CD1c-positive myeloid dendritic cell (primary cell): ENCODE results near the gene TMEM239.
"Not testable (repeated sequence)": the region's sequence is repeated elsewhere in the genome, so short reads cannot be mapped to it uniquely, and the experiment has no call there.

ENCODE experiments used
- DNase-seq: peaks from one replicate; pipeline ENCODE4 v3.0.0-alpha.2; 2016; ENCODE audit errors: extremely low spot score

TMEM239 gene

DNA sequence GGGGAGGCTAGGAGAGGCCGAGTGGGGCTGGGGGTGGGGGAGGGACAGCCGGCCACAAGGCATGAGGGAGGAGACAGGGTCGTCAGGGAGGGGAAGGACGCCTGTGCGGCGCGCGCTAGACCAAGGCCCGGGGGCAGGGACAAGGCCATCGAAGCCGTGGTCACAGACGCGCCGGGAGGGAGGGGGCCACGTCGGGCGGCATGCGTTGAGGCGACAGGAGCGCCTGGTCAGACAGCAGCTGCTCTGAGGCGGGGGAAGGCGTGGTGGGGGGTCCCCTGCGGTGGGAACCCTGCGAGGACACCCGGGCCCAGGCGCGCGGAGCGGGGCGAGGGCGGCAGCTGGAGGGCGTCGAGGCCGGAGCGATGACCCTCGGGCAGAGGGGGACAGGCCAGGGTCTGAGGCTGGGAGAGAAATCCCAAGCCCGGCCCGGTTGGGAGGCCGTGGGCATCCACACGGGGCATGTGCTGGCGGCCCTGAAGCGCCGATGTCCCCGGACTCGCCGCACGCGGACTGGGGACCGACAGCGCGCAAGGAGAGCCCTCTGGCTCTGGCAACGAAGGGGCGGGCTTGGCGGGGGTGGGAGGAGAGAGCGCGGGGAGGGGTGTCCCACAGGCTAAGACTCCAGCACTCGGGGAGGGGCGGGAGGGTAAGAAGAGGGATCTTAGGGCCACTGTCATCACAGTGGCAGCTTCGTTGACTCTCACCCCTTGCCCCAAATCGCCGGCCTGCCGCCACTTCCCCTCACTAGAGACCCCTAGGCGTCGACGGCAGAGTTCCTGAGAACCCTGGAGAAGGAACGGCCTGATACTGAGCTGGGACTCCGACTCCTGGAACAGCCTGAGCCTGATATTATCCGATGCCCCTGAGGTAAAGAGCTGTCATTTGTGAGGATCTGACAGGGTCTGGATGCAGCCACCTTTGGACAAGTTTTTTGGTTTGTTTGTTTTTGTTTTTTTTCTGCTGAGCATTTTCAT lies 5.0 kb downstream of the TMEM239 start:
- DNase-seq: no peak

DNA sequence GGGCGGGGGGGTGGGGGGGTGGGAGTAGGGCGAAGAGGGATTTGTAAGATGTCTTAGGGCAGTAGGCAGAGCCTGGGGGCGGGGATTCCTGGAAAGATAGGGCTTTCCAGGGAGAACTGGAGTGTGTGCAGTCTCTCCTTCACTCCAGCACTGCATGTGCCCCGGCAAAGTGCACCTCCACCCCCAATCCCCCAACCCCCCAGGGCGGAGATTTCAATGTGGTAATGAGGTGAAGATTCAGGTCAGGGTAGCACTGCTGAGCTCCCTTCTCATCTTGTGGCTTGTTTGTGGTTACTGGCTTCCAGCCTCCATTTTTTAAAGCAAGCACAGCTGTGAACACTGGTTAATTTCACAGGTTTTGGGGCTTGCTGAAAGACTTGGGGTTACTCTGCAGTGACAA lies 5.9 kb downstream of the TMEM239 start:
- DNase-seq: peak; percentile 13

DNA sequence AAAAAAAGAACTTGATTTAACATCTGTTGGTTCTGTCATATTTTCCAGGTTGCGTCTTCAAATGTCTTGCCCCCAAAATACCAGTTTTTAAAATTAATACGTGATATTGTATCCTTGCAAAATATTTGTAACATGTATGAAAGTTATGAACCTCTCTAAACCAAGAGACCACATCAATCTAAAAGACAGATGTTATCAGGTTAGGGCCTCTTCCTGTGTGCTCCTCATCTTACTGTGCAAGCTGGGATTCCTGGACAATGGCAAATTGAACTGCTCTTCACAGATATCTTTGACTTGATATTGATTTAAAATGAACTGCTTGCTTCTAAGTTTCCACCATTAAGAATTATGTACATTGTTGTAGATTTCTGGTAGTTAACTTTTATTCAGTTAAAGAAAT lies 9.6 kb downstream of the TMEM239 start:
- DNase-seq: no peak

DNA sequence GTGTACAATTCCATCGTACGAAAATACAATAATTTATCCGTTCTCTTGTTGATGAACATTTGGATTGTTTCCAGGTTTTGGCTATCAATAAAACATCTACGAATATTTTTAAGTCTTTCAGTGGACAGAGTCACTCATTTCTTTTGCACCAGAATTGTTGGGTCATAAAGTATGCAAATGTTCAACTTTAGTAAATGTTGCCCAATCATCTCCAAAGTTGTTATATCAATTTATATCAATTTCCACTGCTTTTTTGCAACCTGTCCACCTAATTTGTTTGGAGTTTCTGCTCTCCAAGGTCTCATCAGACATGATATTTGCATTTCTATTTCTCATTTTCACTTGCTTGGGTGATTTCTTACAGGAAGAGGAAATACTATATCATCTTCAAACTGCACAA lies 10.5 kb downstream of the TMEM239 start:
- DNase-seq: no peak

DNA sequence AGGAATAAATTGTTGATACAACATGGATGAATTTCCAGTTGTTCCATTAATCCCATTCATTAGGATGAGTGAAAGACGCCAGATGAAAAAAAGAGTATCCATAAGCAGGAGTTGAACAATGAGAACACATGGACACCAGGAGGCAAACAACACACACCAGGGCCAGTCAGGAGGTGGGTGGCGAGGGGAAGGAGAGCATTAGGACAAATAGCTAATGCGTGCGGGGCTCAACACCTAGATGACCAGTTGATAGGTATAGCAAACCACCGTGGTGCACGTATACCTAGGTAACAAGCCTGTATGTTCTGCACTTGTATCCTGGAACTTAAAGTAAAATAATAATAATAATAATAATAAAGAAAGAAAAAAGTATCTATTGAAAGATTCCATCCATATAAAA lies 13.2 kb downstream of the TMEM239 start:
- no peak for DNase-seq

DNA sequence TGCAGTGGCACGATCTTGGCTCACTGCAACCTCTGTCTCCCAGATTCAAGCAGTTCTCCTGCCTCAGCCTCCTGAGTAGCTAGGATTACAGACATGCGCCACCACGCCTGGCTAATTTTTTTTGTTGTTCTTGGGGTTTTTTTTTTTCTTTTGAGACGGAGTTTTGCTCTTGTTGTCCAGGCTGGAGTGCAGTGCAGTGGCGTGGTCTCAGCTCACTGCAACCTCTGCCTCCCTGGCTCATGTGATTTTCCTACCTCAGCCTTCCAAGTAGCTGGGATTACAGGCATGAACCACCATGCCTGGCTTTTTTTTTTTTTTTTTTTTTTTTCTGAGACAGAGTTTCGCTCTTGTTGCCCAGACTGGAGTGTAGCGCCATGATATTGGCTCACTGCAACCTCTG lies 15.0 kb downstream of the TMEM239 start:
- DNase-seq: not testable (repeated sequence)

DNA sequence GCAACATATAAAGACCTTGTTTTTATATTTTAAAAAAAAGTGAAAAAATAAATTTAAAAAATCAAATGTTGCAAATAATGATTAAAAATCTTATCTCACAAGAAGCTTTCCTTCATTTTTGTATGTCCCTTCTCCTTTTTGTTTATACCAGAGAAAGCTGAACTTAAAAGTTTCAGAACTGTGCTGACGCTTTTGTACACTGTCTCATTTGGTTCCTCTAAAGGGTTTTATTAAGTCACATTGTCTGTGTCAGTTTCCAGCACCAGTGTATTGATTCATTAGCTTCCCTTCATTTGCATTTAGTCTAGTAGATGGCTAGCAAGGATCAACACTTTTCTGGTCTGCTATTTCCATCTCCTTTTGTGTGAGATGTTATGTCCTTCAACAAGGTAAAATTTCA lies 17.6 kb downstream of the TMEM239 start:
- peak; percentile 68 for DNase-seq

DNA sequence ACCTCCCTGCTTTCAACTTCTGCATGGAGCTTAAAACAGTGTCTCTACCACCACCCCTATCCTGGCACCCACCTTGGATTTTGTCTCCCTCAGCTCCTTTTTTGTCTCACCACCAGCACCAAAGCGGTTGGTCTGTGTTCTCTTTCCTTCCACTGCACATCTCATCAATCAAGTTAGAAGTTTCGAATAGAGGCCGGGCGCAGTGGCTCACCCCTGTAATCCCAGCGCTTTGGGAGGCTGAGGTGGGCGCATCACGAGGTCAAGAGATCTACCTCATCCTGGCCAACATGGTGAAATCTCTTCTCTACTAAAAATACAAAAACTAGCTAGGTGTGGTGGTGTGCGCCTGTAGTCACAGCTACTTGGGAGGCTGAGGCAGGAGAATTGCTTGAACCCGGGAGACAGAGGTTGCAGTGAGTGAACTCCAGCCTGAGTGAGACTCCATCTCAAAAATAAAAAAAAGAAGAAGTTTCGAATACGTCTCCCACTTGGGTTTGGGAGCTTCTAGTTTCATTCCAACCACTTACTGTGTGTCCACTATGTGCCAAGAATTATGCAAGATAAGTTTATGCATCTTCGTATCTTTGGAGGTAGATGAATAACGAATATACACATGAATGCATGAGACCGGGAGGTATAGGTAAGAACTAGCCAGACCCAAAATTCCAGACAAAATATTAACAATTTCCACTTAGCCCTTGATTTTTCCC lies 18.4 kb downstream of the TMEM239 start:
- peak; percentile 35 for DNase-seq

DNA sequence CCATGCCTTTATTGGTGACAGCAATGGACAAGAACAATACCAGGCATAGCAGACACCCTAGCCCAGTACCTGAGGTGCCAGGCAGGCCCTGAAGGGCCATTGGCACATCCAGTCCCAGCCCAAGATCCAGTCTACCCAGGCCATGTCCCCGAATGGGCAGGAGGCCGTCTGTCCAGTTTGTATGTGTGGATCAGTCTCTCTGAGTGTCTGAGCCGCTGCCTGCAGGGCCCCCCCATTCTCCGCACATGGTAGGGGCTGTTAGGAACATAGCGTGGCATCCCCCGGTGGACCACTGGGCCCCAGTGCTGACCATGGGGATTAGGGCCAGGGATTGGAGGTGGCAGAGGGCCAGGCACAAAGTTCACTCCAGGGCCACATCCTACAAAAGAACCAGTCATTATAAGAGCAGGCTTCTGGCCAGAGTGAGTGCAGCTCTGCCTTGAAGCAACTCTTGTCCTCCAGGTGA lies 19.2 kb downstream of the TMEM239 start:
- no peak for DNase-seq

DNA sequence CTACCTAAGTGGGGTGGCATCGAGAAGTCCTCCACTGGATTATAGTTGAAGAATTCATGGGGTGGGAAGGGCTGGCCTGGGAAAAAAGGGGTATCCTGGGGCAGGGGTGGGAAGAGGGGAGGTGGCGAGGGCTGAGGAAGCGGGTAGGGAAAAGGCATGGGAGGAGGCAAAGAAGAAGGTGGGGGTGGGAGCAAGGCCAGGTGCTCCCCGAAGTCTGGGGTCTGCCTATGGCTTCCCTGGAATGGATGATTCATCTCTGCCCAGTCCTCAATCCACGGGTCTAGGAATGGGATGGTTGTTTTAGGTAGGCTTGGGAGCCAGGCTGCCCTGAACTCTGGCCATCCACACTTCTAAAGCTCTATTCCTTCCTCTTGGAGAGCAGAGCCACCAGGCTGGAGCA lies 19.9 kb downstream of the TMEM239 start:
- DNase-seq: no peak

DNA sequence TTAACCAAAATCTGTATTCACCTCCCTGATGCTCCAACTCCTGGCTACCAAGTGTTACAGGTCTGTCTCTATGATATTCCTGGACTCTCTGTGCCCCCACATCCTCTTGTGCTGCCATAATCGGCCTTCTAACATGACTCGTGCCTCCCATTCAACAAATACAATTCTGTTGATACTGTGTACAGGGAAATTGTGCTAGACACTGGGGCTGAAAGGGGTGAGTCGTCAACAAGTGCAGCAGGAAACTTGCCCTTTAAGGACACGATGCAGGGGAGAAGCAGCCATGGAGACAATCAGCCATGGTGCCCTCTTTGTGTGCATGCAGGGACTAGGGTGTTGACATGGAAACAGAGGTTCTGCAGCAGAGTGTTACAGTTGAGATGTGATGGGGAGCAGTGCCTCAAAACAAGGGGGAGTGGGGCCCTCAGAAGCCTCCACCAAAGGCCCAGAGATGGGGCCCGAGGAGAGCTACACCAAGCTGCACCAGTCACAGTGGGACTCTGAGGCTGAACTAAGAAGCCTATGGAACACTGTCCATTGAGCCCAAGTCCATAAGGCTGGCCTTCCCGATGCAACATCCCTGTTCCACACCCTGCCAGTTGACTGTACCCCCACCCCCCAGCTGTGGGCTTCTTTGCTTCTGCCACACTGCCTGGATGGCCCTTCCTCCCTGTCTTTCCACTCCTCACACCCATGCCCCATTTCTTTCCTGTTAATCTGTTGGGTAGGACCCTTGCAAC lies 21.2 kb downstream of the TMEM239 start:
- no peak for DNase-seq

DNA sequence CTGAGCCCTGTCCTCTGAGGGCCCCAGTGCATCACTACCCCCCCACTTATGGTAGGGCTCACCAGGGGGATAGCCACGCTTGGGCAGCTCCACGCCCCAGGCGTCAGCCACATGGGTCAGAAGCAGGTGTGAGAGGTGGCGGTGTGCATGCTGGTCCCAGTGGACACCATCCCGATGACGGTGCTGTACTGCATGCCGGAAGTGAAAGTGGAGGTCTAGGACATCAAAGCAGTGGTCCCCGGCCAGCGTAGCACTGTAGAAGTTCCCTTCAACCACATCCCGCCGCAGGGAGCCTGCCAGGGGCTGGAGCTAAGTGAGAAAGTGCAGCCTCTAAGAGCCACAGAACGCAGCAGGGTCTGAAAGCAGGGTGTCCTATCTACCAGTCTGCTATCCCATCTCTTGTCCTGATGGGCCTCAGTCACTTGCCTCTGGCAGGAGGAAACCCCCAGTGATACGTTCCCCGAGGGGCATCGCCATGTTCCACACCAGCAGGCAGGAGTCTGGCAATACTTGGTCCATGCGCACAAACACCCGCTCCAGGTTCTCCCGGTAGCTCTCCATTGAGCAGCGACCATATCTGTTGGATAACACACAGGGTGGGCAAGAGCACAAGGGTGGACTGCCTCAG lies 22.1 kb downstream of the TMEM239 start:
- DNase-seq: no peak

DNA sequence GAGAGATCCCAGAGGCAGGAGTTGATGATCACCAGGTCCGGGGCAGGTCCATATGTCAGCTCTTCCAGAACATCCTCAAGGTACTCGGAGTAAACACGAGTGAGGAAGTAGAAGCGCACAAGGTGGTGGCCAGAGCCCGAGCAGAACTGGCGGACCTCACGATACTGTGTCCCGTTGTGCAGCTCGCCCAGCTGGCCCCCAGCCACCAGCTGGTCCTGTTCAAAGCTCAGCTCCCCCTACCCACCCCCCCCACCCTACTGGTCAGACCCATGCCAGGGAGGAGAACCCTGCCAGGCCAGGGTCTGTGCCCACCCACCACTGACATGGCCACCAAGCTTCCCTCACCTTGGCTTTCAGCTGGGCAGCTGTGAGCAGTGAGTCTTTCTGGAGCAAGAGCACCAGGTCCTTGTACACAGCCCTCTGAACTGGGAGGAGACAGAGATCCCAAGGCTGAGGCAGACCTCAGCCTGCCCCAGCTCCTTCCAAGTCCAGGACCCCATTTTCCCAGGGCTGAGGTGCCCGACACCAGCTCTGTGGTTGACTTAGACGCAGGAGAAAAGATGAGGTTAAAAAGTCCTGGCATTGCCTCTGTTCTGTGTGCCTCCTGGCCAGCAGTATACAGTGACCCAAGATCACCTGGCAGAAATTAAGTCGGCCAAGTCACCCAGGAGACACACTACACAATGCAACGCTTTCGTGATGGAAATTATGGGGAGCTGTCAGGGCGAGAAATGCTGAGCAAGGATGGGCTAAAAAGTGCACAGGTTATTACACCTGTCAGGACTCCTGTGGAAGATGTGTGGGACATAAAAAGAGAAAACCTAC lies 22.9 kb downstream of the TMEM239 start:
- no peak for DNase-seq

DNA sequence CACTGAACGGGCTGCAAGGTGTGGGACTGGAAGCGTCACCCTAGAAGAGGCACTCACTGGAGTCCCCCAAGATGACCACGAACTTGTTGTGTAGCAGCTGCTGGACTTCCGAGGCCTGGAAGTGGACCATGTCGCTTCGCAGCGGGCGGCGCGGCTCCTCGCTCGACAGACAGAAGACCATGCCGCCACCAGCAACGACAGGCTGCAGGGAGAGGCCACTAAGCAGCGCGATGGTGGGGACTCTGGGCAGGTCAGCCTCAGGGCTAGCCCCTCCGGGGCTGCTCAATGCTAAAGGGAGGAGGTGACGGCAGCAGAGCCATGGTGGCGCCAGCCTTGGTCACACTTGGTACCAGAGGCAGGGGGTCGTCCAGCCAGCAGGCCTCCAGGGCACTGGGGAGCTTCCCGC lies 23.6 kb downstream of the TMEM239 start:
- DNase-seq: no peak

DNA sequence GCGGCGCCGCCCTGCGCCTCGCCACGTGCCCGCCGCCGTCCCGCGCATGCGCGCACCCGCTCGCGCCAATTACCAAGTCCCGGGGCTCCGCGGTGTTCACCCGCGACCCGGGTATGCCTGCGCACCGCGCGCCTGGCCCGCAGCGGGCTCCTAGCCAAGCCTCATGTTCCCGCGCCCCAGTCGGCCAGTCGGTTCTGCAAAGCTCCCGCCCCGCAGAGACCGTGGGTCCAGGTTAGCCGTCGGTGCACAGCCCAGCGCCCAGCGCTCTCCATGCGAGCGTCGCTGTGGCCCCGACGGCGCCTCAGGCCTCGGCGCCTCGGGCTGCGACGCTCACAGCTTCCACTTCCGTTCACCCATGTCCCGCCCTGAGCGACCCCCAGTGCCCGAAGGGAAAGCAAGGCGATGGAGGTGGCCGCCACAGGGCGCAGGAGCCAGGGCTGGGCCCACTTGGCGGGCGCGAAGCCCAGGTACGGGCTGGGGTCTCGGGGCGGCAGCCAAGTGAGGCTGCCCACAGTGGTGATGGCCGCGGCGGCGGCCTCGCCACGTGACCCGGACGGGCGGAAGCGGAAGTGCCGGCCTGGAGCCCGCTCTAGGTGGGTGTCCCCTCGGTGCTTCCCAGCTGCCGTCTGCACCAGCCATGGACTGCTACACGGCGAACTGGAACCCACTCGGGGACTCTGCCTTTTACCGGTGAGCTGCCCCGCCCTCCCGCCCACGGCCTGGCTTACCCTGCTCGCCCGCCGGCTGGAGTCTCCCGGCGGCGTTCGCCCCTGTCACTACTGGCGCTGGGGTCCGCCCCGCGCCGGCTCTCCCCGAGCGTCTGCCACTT lies 24.2 kb downstream of the TMEM239 start, which contains the start of the genes PCED1A and VPS16:
PCED1A (minus strand) TSS at position 518 of the 829 bp plus-strand sequence. CDS start 743 bp downstream, outside the sequence.
VPS16 (plus strand) TSS at position 608 of the 829 bp plus-strand sequence; CDS start at position 638, 30 bp downstream.
- DNase-seq: peak; percentile 93

DNA sequence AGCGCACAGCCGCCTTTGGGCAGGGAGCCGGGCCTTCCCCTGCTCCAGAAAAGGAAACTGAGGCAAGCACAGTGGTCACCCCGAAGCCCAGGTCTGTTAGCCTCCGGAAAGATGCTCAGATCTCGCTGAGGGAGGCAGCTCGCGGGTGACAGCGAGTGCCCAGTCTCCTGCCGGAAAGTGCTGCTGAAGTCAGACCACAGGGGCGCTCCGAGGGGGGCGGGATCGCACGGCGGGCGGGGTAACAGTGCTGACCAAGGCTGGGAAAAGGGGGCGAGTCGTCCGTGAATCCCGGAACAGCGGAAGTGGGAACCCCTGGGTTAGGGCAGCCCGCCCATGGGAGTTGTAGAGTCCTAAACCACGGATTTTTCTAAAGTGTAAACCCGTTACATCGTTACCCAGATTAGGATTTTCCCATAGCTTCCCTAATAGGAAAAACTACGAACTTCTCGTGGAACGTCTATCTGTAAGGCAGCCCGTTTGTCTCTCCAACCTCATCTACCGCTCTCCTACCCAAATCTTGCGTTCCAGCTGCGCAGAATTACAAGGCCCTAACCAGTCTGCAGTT lies 24.9 kb downstream of the TMEM239 start:
- peak; percentile 48 for DNase-seq

DNA sequence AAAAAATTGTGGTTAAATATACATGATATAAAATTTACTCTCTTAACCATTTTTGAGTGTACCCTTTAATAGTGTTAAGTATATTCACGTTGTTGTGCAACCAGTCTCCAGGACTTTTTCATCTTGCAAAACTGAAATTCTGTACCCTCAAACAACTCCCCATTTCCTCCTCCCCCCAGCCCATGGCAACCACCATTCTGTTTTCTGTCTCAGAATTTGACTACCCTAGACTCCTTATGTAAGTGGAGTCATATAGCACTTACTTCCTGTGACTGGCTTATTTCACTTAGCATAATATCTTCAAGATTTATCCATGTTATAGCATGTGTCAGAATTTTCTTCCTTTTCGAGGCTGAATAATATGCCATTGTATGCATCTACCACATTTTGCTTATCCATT lies 29.4 kb downstream of the TMEM239 start:
- no peak for DNase-seq

DNA sequence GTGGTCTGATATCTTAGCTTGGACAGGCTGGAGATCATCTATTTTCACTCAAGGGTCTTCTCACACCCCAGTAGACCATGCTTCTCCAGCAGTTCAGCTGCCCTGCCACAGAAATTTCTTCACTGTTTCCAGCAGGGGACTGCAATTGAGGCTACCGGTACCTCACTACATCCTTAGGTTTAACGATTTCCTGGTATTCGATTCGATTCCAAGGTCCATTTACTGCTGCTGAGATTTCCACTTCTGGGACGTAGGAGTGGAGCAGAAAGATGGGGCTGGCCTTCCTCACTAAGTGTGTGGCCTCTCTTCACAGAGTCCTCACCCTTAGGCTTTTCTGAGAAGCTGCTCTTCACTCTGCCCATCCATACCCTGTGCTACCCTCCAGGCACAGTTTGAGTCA lies 30.5 kb downstream of the TMEM239 start:
- DNase-seq: no peak

DNA sequence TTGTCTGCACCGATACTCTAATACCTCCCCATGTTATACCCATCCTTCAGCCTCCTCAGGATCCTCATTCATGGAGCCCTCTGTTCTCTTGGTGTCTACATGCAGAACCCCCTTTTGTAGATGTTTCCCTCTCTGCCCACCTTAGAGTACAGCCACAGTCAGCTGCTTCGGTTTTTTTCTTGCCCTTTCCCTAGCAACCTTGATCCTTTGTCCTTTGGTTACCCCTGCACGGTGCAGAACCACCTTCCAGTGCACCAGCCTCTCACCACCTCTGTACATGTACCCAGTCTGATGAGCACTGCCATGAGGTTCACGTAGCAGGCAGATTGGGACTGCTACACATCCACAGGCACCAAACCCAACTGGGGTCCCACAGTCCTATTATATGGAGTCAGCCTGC lies 31.6 kb downstream of the TMEM239 start:
- no peak for DNase-seq
